CMK (cell line): ENCODE measurements around the gene CDC25C.

Source experiments
- DNase-seq: peaks from one replicate; pipeline ENCODE4 v3.0.0-alpha.2; 2010; ENCODE audit warnings: low read depth

Gene CDC25C

DNA sequence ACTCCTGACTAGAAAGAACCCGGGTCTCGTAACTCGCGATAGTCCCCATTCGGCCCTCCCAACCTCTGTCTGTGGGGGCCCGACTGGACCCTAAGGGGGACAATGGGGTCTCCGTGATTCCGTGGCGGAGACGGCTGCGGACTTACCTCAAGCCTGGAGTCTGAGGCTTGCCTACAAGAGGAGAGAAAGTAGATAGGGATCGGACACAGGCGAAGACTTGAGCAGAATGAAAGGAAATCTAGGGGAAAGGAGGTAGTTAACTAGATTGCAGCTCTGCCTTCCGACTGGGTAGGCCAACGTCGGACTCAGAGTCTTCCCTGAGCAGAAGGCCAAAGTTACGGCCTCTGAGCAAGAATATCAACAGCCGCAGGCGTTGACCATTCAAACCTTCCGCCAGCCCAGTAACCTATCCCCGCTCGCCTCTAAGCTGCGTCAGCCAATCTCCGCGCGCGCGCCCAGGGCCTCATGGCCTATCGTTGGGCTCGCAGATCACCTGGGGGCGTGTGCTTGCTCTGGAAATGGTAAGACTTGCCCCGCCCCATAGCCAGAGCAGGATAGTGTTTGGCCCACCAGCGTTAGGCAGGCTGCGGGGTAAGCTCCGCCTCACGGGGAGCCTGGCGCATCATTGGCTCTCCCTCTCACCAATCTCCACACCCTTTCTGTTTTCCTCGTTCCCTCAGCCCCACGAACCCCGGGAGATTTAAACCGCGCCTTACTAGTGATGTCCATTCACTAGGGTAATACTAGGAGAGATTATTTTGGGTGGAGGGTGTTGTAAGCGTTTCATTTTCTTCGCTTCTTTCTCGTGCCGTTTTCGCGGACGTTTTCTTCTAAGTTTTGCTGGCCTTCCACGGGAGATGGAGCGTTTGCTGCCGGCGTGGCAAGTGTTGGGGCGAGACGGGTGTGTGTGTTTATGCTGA is at the start of gene CDC25C:
CDC25C (minus strand) TSS at position 356 of the 920 bp plus-strand sequence. CDS start 624 bp downstream, outside the sequence.
- DNase-seq = peak; percentile 90

- no peak for DNase-seq
These were observed 41.0 kb upstream of the CDC25C start for GRCh38 chr5:138372653-138373052.

- no peak for DNase-seq
These were observed 40.6 kb upstream of the CDC25C start for GRCh38 chr5:138372225-138372624.

GRCh38 chr5:138371454-138371853 is 39.9 kb upstream of the CDC25C start:
- no peak for DNase-seq

- DNase-seq = no peak
These were observed 38.9 kb upstream of the CDC25C start for GRCh38 chr5:138370537-138370936.

DNA sequence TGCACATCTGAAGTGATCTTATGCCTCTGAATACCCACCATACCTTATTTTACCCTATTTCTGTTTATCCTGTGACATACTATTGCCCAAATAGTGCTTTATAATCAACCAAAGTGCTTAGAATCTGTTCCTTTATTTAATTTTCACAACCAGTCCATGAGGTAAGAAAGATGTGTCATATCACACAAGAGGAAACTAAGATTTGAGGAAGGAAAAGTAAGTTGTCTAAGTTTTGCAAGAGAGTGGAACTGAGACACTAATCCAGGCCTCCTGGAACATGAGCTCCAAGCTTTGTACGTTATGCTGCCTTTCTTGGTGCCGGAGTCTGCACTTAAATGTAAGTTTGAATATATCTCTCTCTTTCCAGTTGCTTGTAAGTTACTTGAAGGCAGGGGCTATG is 38.1 kb upstream of the CDC25C start:
- DNase-seq = no peak

GRCh38 chr5:138369261-138369660 is 37.7 kb upstream of the CDC25C start:
- DNase-seq = no peak

GRCh38 chr5:138366632-138367382 is 35.2 kb upstream of the CDC25C start:
- DNase-seq = no peak

GRCh38 chr5:138364576-138364975 is 33.0 kb upstream of the CDC25C start:
- DNase-seq = no peak

- DNase-seq = no peak
These were observed 29.4 kb upstream of the CDC25C start for GRCh38 chr5:138360941-138361452.

GRCh38 chr5:138359621-138360020 is 28.0 kb upstream of the CDC25C start:
- no peak for DNase-seq

DNA sequence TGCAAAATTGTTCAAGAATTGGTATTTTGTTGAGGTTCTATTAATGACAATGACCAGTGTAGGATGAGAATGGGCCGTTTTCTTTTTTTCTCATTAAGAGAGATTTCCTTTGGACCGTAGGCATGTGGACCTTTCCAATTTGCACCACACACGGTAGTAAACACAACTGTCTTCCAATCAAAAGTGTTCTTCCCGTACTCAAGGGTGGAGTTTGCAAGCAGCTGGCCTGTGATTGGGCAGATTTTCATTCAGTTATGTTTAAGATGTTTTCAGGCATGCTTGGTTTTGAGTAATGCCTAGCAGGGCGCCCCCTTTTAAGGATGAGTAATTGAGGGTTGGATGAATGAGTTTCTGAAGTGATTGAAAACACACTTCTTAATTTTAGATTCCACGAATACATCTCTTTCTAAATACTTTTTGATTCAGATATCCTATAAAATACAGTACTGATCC is 23.3 kb upstream of the CDC25C start:
- DNase-seq = no peak

- DNase-seq = no peak
These were observed 22.8 kb upstream of the CDC25C start for GRCh38 chr5:138354387-138354786.

GRCh38 chr5:138353560-138354080 is 22.0 kb upstream of the CDC25C start:
- DNase-seq = no peak

GRCh38 chr5:138352722-138353559 is 21.3 kb upstream of the CDC25C start:
- peak; percentile 71 for DNase-seq

GRCh38 chr5:138352071-138352721 is 20.6 kb upstream of the CDC25C start, which contains the start of gene KDM3B:
Gene KDM3B (plus strand): TSS chr5:138352685. CDS start chr5:138352796, 111 bp downstream.
- peak; percentile 68 for DNase-seq

DNA sequence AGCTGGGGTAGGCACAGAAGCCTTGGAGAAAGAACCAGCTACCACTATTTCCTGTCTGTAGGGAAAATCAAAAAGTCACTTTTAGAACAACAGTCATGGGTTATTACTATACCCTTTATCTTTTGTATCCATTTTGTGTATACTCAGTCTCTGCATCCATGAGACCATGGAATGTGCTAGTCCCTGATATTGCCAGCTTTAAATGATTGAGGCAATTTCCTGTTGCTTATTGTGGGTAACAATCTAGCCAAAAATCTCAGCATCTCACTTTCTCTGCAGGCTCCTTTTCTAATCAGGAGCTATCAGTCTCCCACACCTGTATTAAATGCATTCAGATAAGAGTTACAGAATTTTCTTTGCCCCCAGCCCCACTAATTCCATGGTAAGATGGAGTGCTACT is 19.9 kb upstream of the CDC25C start:
- no peak for DNase-seq

DNA sequence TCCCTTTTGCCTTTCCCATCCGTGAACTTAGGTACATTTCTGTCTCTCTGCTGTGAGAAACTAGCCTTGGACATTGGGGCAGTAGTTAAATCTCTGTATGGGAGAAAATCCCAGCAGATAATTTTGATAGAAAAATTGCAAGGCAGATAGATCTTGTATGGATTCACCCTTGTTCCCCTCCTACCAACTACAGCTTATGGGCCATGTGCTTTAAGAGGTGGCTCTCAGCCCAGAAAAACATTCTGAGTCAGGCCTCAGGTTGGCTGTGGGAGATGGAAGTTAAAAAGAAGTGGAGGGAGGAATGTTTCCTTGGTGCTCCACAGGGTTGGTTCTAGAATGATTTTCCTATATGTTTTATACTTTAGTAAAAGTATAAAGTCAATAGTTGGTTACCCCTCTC is 19.5 kb upstream of the CDC25C start:
- no peak for DNase-seq

- no peak for DNase-seq
These were observed 18.9 kb upstream of the CDC25C start for GRCh38 chr5:138350563-138350890.

DNA sequence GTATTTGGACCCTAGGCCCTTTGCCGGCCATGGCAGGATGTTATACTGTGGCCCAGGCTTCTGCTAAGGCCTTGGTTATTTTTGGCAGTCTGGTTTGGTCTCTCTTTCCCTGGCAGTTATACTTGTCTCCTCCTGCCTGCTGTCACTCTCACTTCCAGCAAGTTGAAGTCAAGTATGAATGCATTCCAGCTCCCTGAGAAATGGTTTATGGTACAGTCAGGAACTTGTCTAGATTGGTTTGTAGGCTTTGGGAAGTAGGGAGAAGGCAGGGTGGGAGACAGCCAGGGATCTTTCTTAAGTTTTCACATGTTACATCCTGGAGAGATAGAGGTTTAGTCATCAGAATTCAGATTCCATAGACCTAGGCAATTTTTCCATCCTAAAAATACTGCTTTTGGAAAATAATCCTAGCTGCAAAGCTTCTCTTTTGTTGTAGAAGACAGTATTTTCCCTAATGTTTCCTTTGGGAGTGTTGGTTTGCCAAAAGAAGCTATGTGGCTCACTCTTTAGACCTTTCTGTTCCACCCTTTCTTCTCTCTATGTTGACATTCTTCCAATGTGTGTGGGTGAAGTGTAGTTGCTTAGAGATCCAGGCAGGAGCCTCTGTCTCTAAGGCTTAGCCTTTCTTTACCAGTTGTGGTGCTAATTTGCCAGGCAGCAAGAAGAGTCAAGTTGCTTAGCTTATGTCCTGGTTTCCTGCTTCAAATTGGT is 18.4 kb upstream of the CDC25C start:
- DNase-seq = no peak
